SH-SY5Y (cell line): ENCODE data around the gene ATP12A.

Source experiments
- GATA2 ChIP-seq: IDR thresholded peaks from 2 replicates; pipeline ENCODE4 v1.6.1; 2011; ENCODE audit warnings: mild to moderate bottlenecking, low read depth, low read length
- GATA3 ChIP-seq: IDR thresholded peaks from 2 replicates; pipeline ENCODE4 v1.6.1; 2011; ENCODE audit warnings: low read depth, mild to moderate bottlenecking, low read length, moderate library complexity

DNA sequence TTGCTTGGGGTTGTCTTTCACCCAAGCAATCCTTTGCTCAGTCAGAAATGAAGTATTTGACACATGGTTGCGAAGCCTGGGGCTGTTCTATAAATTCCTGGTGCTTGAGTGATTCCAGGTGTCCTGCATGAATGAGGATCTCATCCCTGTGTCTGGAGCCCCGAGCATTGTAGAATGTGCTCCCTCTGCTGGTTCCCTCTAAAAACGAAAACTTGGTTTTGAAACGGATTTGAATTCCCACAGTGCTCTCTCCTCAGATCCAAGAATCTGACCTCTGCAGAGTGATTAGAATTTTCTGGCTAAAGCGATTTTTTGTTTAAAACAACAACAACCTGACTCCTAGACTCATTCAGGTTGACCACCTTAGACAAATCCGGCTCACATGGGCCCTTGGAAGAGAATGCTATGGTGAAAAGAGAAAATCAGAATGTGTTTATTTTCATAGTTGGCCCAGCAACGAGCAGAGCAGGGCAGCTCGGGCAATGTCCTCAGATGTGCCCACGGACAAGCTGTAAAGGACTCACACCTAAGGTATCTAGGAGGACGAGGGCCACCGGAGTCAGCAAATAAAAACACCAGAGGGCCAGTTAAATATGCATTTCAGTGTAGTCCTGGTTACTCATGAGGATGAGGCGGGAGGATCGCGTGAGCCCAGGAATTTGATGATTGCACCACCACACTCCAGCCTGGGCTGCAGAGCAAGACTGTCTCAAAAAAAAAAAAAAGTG, 8.7 kb upstream of the ATP12A start:
- no peak for TF ChIP-seq GATA2
- no peak for TF ChIP-seq GATA3
